NCI-H1105 (cell line): Measurements from ENCODE around the gene STC2.
"Not testable (repeated sequence)": the region's sequence is repeated elsewhere in the genome, so short reads cannot be mapped to it uniquely, and the experiment has no call there.

Source experiments
- DNase-seq: peaks from one replicate; lab custom pipeline; 2025; lab: John Stamatoyannopoulos, UW

Gene STC2

GRCh38 chr5:173327948-173328843, at the start of gene STC2:
Gene STC2, minus strand, starts transcription at chr5:173328414. Its CDS starts 221 bp downstream, at chr5:173328193.
- peak; percentile 78 for DNase-seq

GRCh38 chr5:173371400-173371799, 43.2 kb upstream of the STC2 start:
- DNase-seq: no peak

- not testable (repeated sequence) for DNase-seq
These were observed 35.2 kb upstream of the STC2 start for GRCh38 chr5:173363406-173363805.

- DNase-seq: no peak
These were observed 27.3 kb upstream of the STC2 start for GRCh38 chr5:173355561-173355960.

GRCh38 chr5:173354645-173355044, 26.4 kb upstream of the STC2 start:
- DNase-seq: no peak

- DNase-seq: no peak
These were observed 24.4 kb upstream of the STC2 start for GRCh38 chr5:173352366-173353349.

- no peak for DNase-seq
These were observed 14.9 kb upstream of the STC2 start for GRCh38 chr5:173342813-173343755.

GRCh38 chr5:173341961-173342430, 13.8 kb upstream of the STC2 start:
- DNase-seq: no peak

- no peak for DNase-seq
These were observed 12.8 kb upstream of the STC2 start for GRCh38 chr5:173340984-173341383.

GRCh38 chr5:173340451-173340850, 12.2 kb upstream of the STC2 start:
- DNase-seq: no peak

- no peak for DNase-seq
These were observed 11.1 kb upstream of the STC2 start for GRCh38 chr5:173339286-173339685.

- no peak for DNase-seq
These were observed 10.3 kb upstream of the STC2 start for GRCh38 chr5:173338380-173339015.

- no peak for DNase-seq
These were observed 6.6 kb upstream of the STC2 start for GRCh38 chr5:173334808-173335207.

- no peak for DNase-seq
These were observed 5.9 kb upstream of the STC2 start for GRCh38 chr5:173333925-173334661.

GRCh38 chr5:173331956-173332479, 3.8 kb upstream of the STC2 start:
- peak; percentile 27 for DNase-seq

- DNase-seq: no peak
These were observed 3.1 kb upstream of the STC2 start for GRCh38 chr5:173331287-173331686.

- DNase-seq: no peak
These were observed 2.4 kb upstream of the STC2 start for GRCh38 chr5:173330338-173331206.

- DNase-seq: peak; percentile 28
These were observed 1.5 kb upstream of the STC2 start for GRCh38 chr5:173329491-173330337.
